Prostate gland (tissue), 2 donors: ENCODE results near the gene EXOC2.

Source experiments
- POLR2AphosphoS5 ChIP-seq: sonication (generic); formaldehyde crosslinking; IDR thresholded peaks from one replicate; pipeline ENCODE4 v1.6.1; 2017; ENCODE audit warnings: antibody characterized with exemption
- TF ChIP-seq, protein P1 (sequence below), 4 experiments: fragments of 200-600 bp in 2 of 4; fragments of 450-650 bp in 2 of 4; sonication (generic) in 2 of 4; IDR thresholded peaks; 1 replicate in 3 of 4; 2 replicates in 1 of 4; pipeline ENCODE4 v1.5.1; 2016 to 2019; ENCODE audit warnings: antibody characterized with exemption in 4 of 4, mild to moderate bottlenecking in 2 of 4, moderate library complexity in 2 of 4

DNA sequence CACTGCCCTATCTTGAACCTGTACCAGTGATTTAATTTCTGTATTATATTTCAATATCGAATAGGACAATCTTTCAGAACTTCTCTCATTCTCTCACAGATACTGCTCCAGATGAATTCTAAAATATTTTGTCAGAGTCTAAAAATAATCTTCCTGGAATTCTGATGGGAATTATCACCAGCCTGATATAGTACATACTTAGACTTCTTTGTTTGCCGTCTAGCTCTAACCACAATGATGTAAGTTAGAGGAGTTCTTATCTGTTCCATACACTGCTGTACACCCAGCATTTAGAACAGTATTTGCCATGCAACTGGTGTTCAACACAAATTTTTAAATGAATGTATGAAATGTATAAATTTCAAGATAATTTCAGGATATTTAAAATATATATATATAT lies 34.7 kb downstream of the EXOC2 start:
- TF ChIP-seq, protein P1, sequence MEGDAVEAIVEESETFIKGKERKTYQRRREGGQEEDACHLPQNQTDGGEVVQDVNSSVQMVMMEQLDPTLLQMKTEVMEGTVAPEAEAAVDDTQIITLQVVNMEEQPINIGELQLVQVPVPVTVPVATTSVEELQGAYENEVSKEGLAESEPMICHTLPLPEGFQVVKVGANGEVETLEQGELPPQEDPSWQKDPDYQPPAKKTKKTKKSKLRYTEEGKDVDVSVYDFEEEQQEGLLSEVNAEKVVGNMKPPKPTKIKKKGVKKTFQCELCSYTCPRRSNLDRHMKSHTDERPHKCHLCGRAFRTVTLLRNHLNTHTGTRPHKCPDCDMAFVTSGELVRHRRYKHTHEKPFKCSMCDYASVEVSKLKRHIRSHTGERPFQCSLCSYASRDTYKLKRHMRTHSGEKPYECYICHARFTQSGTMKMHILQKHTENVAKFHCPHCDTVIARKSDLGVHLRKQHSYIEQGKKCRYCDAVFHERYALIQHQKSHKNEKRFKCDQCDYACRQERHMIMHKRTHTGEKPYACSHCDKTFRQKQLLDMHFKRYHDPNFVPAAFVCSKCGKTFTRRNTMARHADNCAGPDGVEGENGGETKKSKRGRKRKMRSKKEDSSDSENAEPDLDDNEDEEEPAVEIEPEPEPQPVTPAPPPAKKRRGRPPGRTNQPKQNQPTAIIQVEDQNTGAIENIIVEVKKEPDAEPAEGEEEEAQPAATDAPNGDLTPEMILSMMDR (IDR thresholded peaks at IDR 0.05): no peak
- no peak for TF ChIP-seq POLR2AphosphoS5
